ENCODE measurements around the gene SPSB1.

DNA sequence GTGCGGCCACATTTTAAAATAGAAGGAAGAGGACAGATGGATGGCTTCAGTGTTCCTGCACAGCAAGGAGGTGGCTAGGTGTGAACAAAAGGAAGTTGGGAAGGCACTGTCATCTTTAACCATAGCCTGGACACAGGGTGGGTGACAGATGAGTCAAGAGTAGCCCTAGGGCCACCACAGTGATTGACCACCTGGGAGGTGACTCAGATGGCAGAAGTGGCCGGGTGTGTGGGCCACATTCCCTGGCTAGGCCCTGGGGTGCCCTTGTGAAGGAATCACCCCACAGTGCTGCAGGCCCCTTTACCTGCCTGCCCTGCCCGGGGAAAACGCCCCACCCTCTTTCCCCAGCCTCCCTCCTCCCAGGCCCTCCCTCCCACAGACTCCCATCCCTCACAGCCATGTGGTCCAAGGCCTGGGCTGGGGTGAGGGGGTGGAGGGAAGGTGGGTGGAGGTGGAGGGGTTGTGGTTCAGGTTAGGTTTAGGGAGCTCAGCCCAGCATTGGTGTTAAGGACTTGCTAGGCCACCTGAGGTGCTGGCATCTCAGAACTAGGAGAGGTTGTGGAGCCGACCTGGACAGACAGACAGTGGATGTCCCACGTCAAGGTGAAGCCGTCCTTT lies 59.1 kb downstream of the SPSB1 start:
- no peak for TF ChIP-seq POLR2AphosphoS5 (IDR thresholded peaks at IDR 0.05; ENCODE audit: low read depth, low read length)
- TF ChIP-seq TAF1 (IDR thresholded peaks at IDR 0.05; ENCODE audit: borderline replicate concordance, insufficient read depth, low read length) = no peak
- TF ChIP-seq REST (IDR thresholded peaks at IDR 0.05; ENCODE audit: insufficient read depth in 1 of 2, low read depth in 2 of 2, low read length in 2 of 2) = no peak
- TF ChIP-seq SIN3A (IDR thresholded peaks at IDR 0.05; ENCODE audit: borderline replicate concordance, insufficient read depth, low read length) = no peak
- TF ChIP-seq FOXP2 (optimal IDR thresholded peaks at IDR 0.05; ENCODE audit: borderline replicate concordance, extremely low read depth, extremely low read length, insufficient read depth) = no peak
